Chondrocyte (in vitro differentiated cells): ENCODE data around the gene NAALADL2. TPM values are rescaled to one million over a fixed set of nuclear protein-coding genes. Genes with fewer than 3 reads are reported as not detected.
"Not testable (repeated sequence)": the region's sequence is repeated elsewhere in the genome, so short reads cannot be mapped to it uniquely, and the experiment has no call there.

ENCODE experiments used
- DNase-seq: peaks from one replicate; pipeline ENCODE4 v3.0.0; 2021; ENCODE audit warnings: mixed read lengths, low spot score
- H3K27ac Mint-ChIP-seq: one replicate; pipeline ENCODE4 v1.8.0; 2021; ENCODE audit warnings: mild to moderate bottlenecking, moderate library complexity, mixed read lengths; ENCODE audit not compliant: unreplicated experiment
- H3K27me3 Mint-ChIP-seq: 2 replicates; pipeline ENCODE4 v1.8.0; 2021; ENCODE audit warnings: low read depth, mixed read lengths
- H3K36me3 Mint-ChIP-seq: 2 replicates; pipeline ENCODE4 v1.8.0; 2021; ENCODE audit warnings: low read depth, mixed read lengths
- H3K4me1 Mint-ChIP-seq: 2 replicates; pipeline ENCODE4 v1.8.0; 2021; ENCODE audit warnings: low read depth, mild to moderate bottlenecking, mixed read lengths
- H3K4me3 Mint-ChIP-seq: one replicate; pipeline ENCODE4 v1.8.0; 2021; ENCODE audit warnings: mild to moderate bottlenecking, moderate library complexity, mixed read lengths; ENCODE audit not compliant: unreplicated experiment
- H3K9me3 Mint-ChIP-seq: 2 replicates; pipeline ENCODE4 v1.8.0; 2021; ENCODE audit warnings: low read depth, mixed read lengths
- total RNA-seq: library from RNA; stranded (reverse); gene quantifications from 3 replicates; pipeline ENCODE4 v1.2.1, GENCODE V29; 2021
- TF ChIP-seq, protein P1 (sequence below): fragments of 200-600 bp; sonication (generic); IDR thresholded peaks from 2 replicates; pipeline ENCODE4 v1.5.0; 2021; ENCODE audit warnings: antibody characterized with exemption, mild to moderate bottlenecking, moderate library complexity

The NAALADL2 gene
- total RNA-seq, 1 donor from 2014 or later = 8.0 TPM

DNA sequence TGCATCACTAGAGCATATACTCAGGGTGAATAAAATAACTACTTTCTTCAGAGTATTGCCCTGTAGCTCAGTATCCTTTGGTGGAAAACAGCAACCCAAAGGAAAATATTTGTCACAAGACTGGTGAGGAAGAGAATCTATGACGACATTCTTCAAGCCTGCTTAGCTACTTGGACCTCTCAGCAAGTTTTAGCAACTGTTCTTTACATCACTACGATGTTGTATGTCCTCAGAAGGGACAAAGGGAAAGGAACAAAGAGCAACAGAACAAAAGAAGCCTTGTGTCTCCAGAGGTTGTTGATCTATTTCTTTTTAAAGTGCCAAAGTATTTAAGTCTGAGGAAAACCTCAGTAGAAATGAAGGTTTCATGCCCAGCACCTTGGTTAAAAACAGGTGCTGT, 746.7 kb downstream of the NAALADL2 start:
- TF ChIP-seq, protein P1, sequence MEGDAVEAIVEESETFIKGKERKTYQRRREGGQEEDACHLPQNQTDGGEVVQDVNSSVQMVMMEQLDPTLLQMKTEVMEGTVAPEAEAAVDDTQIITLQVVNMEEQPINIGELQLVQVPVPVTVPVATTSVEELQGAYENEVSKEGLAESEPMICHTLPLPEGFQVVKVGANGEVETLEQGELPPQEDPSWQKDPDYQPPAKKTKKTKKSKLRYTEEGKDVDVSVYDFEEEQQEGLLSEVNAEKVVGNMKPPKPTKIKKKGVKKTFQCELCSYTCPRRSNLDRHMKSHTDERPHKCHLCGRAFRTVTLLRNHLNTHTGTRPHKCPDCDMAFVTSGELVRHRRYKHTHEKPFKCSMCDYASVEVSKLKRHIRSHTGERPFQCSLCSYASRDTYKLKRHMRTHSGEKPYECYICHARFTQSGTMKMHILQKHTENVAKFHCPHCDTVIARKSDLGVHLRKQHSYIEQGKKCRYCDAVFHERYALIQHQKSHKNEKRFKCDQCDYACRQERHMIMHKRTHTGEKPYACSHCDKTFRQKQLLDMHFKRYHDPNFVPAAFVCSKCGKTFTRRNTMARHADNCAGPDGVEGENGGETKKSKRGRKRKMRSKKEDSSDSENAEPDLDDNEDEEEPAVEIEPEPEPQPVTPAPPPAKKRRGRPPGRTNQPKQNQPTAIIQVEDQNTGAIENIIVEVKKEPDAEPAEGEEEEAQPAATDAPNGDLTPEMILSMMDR = no peak
- H3K9me3 Mint-ChIP-seq = no peaks in the 10 kb centered on the region
- peaks cover 4% of the 10 kb centered on the region for H3K4me1 Mint-ChIP-seq
- H3K36me3 Mint-ChIP-seq = no peaks in the 10 kb centered on the region
- H3K27me3 Mint-ChIP-seq = no peaks in the 10 kb centered on the region
- no peak for DNase-seq
- no peak overlapping the region for H3K27ac Mint-ChIP-seq
- H3K4me3 Mint-ChIP-seq = no peak overlapping the region

DNA sequence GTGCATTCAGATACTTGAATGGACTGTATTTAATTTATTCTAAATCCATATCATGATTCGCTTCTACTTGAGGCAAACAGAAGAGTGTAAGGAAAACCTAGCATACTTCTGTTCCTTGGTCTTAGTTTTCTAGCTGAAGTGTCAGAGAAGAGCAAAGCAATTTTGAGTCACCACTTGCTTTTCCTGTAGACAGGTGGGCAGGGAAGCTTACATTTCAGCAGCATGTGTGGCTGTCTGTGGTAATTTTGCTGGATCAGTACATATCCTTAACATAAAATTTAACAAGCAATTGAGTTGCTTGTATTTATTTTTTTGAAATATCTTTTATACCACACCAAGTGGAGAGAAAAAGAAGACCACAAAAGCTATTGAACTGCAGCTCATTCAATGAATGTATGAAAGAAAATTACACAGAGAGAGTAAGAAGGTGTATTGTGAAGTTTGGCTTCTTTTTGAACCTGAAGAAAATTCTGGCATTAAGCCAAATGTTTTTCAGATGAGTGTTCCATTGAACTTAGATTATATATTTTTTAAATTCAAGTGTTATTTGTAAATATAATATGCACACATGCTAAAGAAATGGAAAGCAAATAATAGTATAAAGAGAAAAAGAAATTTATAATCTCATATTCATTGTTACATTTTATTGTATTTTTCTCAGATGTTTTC, 747.6 kb downstream of the NAALADL2 start:
- Mint-ChIP-seq H3K4me1 (no peaks in the 10 kb centered on the region), H3K27me3 (no peaks in the 10 kb centered on the region), H3K9me3 (no peaks in the 10 kb centered on the region), H3K27ac (no peak overlapping the region), H3K4me3 (no peak overlapping the region), H3K36me3 (no peaks in the 10 kb centered on the region)
- TF ChIP-seq, protein P1 = no peak
- DNase-seq = no peak

DNA sequence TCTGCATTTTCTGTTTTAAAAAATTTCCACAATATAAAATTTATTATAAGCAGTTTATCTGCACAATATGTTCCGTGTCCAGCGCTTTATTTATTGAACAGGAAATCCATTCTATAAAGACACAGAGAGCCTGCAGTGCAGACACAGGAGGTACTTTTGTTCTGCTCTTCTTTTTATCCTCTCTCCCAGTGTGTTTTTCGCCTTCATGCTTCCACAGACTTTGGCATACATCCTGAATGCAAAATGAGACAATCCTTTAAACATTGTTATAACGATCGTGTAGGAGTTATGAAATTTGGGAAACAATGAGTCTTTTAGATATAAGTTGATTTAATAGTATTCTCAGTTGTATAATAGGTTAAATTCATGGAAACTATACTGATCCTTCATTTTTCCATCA, 749.2 kb downstream of the NAALADL2 start:
- Mint-ChIP-seq H3K36me3 (no peaks in the 10 kb centered on the region), H3K27me3 (no peaks in the 10 kb centered on the region), H3K4me3 (no peak overlapping the region), H3K4me1 (no peaks in the 10 kb centered on the region), H3K9me3 (no peaks in the 10 kb centered on the region), H3K27ac (no peak overlapping the region)
- TF ChIP-seq, protein P1 = no peak
- no peak for DNase-seq

DNA sequence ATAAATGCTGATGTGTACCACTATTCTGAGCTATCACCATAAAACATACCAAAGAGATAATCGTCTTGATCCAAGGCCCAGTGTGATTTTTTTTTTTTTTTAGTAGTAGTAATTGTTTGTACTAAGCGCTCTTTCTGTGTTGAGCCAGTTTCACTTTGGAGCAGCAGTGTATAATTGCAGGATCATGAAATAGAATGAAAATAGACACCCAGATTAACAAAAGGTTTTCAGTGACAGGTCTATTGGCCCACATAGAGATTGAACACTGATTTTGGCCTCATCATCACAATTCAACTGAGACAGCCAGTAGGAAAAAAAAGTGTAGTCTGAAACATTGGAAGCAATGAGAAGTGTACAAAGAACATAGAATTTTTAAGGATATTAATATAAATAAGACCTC, 749.8 kb downstream of the NAALADL2 start:
- Mint-ChIP-seq H3K9me3 (no peaks in the 10 kb centered on the region), H3K4me1 (no peaks in the 10 kb centered on the region), H3K36me3 (no peaks in the 10 kb centered on the region), H3K27me3 (no peaks in the 10 kb centered on the region), H3K4me3 (no peak overlapping the region), H3K27ac (no peak overlapping the region)
- no peak for DNase-seq
- TF ChIP-seq, protein P1 = no peak

DNA sequence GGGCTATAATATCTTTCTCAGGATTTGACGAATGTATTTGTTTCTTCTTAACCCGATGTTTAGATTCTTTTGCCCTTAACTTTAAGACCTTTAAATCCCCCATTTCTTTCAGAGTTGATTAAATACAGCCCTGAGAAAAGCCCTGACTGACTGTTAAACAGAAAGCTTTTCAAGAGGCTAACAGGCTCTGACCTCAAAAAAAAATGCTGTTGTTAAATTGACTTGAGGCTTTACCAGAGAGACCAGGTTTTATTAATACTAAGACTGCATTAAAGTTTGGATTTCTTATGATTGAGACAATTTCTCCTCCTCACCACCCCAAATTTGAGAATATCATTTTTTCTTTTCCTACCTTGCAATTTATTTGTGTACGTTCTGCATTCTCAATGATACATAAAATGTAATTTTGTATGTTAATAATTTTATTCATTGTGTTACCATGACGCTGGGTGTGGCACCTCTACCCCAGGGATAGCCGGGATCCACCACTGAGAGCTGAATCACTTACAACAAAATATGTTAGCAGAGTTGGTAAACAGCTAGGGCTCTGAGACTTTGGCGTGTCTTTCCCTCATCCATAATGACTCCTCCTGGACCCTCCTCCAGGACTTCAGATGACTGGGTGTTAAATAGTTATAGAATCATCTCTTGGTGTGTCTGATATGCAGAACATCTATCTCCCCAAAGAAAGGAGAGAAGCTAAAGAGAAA, 753.5 kb downstream of the NAALADL2 start:
- Mint-ChIP-seq H3K27ac (no peak overlapping the region), H3K9me3 (no peaks in the 10 kb centered on the region), H3K36me3 (no peaks in the 10 kb centered on the region), H3K27me3 (no peaks in the 10 kb centered on the region), H3K4me1 (no peaks in the 10 kb centered on the region), H3K4me3 (no peak overlapping the region)
- DNase-seq = no peak
- TF ChIP-seq, protein P1 = no peak

DNA sequence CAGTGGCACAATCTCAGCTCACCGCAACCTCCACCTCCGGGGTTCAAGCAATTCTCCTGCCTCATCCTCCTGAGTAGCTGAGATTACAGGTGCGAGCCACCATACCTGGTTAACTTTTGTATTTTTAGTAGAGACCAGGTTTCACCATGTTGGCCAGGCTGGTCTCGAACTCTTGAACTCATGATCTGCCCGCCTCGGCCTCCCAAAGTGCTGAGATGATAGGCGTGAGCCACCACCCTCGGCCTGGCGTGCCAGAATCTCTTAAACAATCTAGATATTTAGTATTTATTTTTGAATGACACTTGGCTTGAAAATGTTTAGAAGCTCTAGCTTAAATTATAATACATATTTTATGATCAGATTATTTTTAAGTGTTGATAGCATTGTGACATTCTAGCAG, 755.0 kb downstream of the NAALADL2 start:
- not testable (repeated sequence) for H3K36me3 Mint-ChIP-seq, H3K4me3 Mint-ChIP-seq, DNase-seq, H3K27me3 Mint-ChIP-seq, H3K9me3 Mint-ChIP-seq, H3K27ac Mint-ChIP-seq, H3K4me1 Mint-ChIP-seq
